ENCODE data around the gene ARSG. TPM values are rescaled to one million over a fixed set of nuclear protein-coding genes. Genes with fewer than 3 reads are reported as not detected.

ARSG gene
- polyA plus RNA-seq, 2 of the 4 experiments (the other 2 are of a cell fraction) = 0.57 to 1.7 TPM

- no peak for FAIRE-seq
- no peak for TF ChIP-seq PBX3 (IDR thresholded peaks at IDR 0.05)
- ChIA-PET CTCF (interaction anchor here (0.6 to 2.1 kb wide), 5 partner anchors 15 to 120 kb away, joined by 3 to 20 read pairs (median 8); no protein-coding TSS in a partner anchor), POLR2A (interaction anchor here (1.0 kb wide), 1 partner anchor 136 kb away, joined by 3 read pairs; the partner anchor contains the start of gene AMZ2)
- H3K4me2 ChIP-seq = peak overlapping the region; percentile 17; the same call in 1 of the 3 replicates
- H3K4me3 ChIP-seq = no peak overlapping the region
- H3K27ac ChIP-seq = peak overlapping the region; percentile 38 to 50; a peak in 4 of 6 replicates
- H3K9me3 ChIP-seq = no peaks in the 10 kb centered on the region
- no peak for ATAC-seq
- no peak for DNase-seq (ENCODE audit: low read depth in 1 of 2, low spot score in 1 of 2)
- peaks cover 53% of the 10 kb centered on the region for H3K4me1 ChIP-seq
- 75% methylated on average over 4 of the region's 4 CpGs for WGBS (ENCODE audit: missing lambda C conversion rate)
These were observed 91.8 kb downstream of the ARSG start for GRCh38 chr17:68383120-68383442.

GRCh38 chr17:68383443-68384321, 92.4 kb downstream of the ARSG start:
- DNase-seq (ENCODE audit: low read depth in 1 of 2, low spot score in 1 of 2) (peak in 1 of 2 experiments; percentile 50), ATAC-seq (peak in 1 of 2 experiments; percentile 5; a peak in 2 of 6 replicates), FAIRE-seq (no peak)
- TF ChIP-seq ZSCAN20 (CRISPR knock-in tag; IDR thresholded peaks at IDR 0.05) (0 out of 2 replicates have a peak, but pooled peaks have one; percentile 51), FOSL2 (IDR thresholded peaks at IDR 0.05) (no peak), FOSL2 (CRISPR knock-in tag; IDR thresholded peaks at IDR 0.05) (peak; percentile 49; the same call in 1 of the 2 replicates), FOSB (CRISPR knock-in tag; IDR thresholded peaks at IDR 0.05) (peak; percentile 35; the same call in 1 of the 2 replicates), HOXB5 (CRISPR knock-in tag; IDR thresholded peaks at IDR 0.05) (peak; percentile 66; the same call in 1 of the 2 replicates), MAZ (IDR thresholded peaks at IDR 0.05; ENCODE audit: borderline replicate concordance, low read depth, low read length) (no peak), HMGXB4 (CRISPR knock-in tag; IDR thresholded peaks at IDR 0.05; ENCODE audit: borderline replicate concordance) (no peak), HES2 (IDR thresholded peaks at IDR 0.05) (no peak), ZNF302 (CRISPR knock-in tag; IDR thresholded peaks at IDR 0.05) (peak; percentile 77; the same call in 1 of the 2 replicates), GATA3 (IDR thresholded peaks at IDR 0.05; ENCODE audit: borderline replicate concordance) (no peak), ATOH8 (CRISPR knock-in tag; IDR thresholded peaks at IDR 0.05; ENCODE audit: low read depth) (peak; percentile 59; the same call in 1 of the 2 replicates), RNF2 (IDR thresholded peaks at IDR 0.05; ENCODE audit: borderline replicate concordance, low read depth) (no peak), TFCP2L1 (CRISPR knock-in tag; IDR thresholded peaks at IDR 0.05) (peak; percentile 65; the same call in 1 of the 2 replicates), MAX (IDR thresholded peaks at IDR 0.05) (peak; percentile 78), POLR2A (IDR thresholded peaks at IDR 0.05; ENCODE audit: low read length) (no peak)
- Histone ChIP-seq H3K4me2 (peak overlapping the region; percentile 17; the same call in 1 of the 3 replicates), H3K27ac (peak overlapping the region; percentile 38 to 50; a peak in 4 of 6 replicates), H3K4me3 (no peak overlapping the region), H3K4me1 (peaks cover 47% of the 10 kb centered on the region), H3K9me3 (no peaks in the 10 kb centered on the region)
- CTCF ChIA-PET = interaction anchor here (1.0 to 2.1 kb wide), 4 partner anchors 15 to 121 kb away, joined by 3 to 20 read pairs (median 8); no protein-coding TSS in a partner anchor
- POLR2A ChIA-PET = no interaction called here
- WGBS (ENCODE audit: missing lambda C conversion rate) = 60% methylated on average over 16 of the region's 16 CpGs

- FAIRE-seq = no peak
- H3K9me3 ChIP-seq = no peaks in the 10 kb centered on the region
- TF ChIP-seq FOSL2 (IDR thresholded peaks at IDR 0.05) (no peak), FOSL2 (CRISPR knock-in tag; IDR thresholded peaks at IDR 0.05) (no peak), JUN (IDR thresholded peaks at IDR 0.05) (no peak), SMC3 (IDR thresholded peaks at IDR 0.05) (no peak), RNF2 (IDR thresholded peaks at IDR 0.05; ENCODE audit: borderline replicate concordance, low read depth) (no peak), E2F6 (IDR thresholded peaks at IDR 0.05; ENCODE audit: borderline replicate concordance, low read depth) (no peak), ATOH8 (CRISPR knock-in tag; IDR thresholded peaks at IDR 0.05; ENCODE audit: low read depth) (no peak), RARB (CRISPR knock-in tag; IDR thresholded peaks at IDR 0.05) (no peak), MAZ (IDR thresholded peaks at IDR 0.05; ENCODE audit: borderline replicate concordance, low read depth, low read length) (no peak)
- DNase-seq (ENCODE audit: low read depth in 1 of 2, low spot score in 1 of 2) = no peak
- no peak for ATAC-seq
- H3K4me2 ChIP-seq = no peak overlapping the region
- ChIA-PET CTCF (interaction anchor here (1.2 to 2.1 kb wide), 2 partner anchors 14 to 55 kb away, joined by 3 to 20 read pairs; no protein-coding TSS in a partner anchor), POLR2A (no interaction called here)
- no peak overlapping the region for H3K4me3 ChIP-seq
- H3K4me1 ChIP-seq = peaks cover 39% of the 10 kb centered on the region
- WGBS (ENCODE audit: missing lambda C conversion rate) = 88% methylated on average over 1 of the region's 1 CpG
- peak overlapping the region in 1 of 2 experiments; percentile 0; a peak in 2 of 6 replicates for H3K27ac ChIP-seq
These were observed 93.2 kb downstream of the ARSG start for GRCh38 chr17:68384471-68384870.
